ENCODE measurements around the gene ELK1.

- TF ChIP-seq, protein P1, sequence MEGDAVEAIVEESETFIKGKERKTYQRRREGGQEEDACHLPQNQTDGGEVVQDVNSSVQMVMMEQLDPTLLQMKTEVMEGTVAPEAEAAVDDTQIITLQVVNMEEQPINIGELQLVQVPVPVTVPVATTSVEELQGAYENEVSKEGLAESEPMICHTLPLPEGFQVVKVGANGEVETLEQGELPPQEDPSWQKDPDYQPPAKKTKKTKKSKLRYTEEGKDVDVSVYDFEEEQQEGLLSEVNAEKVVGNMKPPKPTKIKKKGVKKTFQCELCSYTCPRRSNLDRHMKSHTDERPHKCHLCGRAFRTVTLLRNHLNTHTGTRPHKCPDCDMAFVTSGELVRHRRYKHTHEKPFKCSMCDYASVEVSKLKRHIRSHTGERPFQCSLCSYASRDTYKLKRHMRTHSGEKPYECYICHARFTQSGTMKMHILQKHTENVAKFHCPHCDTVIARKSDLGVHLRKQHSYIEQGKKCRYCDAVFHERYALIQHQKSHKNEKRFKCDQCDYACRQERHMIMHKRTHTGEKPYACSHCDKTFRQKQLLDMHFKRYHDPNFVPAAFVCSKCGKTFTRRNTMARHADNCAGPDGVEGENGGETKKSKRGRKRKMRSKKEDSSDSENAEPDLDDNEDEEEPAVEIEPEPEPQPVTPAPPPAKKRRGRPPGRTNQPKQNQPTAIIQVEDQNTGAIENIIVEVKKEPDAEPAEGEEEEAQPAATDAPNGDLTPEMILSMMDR (IDR thresholded peaks at IDR 0.05) = no peak
- TF ChIP-seq POLR2A (IDR thresholded peaks at IDR 0.05) = no peak
Observed at GRCh38 chrX:47646636-47647035, 3.7 kb downstream of the ELK1 start.
